Activated T-cell treated with anti-CD3 and anti-CD28 coated beads for 1 hour (primary cell): ENCODE results near the gene PTGR1.

Experiments used
- DNase-seq: peaks from one replicate; pipeline ENCODE4 v3.0.0-alpha.2; 2020; ENCODE audit warnings: low read depth

PTGR1 gene

GRCh38 chr9:111542497-111543254, 56.8 kb downstream of the PTGR1 start:
- no peak for DNase-seq

GRCh38 chr9:111533099-111533790, 66.2 kb downstream of the PTGR1 start:
- no peak for DNase-seq

- DNase-seq: no peak
These were observed 67.7 kb downstream of the PTGR1 start for GRCh38 chr9:111531716-111532115.

- no peak for DNase-seq
These were observed 69.7 kb downstream of the PTGR1 start for GRCh38 chr9:111529787-111530186.

GRCh38 chr9:111527347-111527746, 72.1 kb downstream of the PTGR1 start:
- DNase-seq: no peak

GRCh38 chr9:111525056-111525977, 74.1 kb downstream of the PTGR1 start, which contains the start of gene ZNF483:
Gene ZNF483 (plus strand): TSS chr9:111525179. CDS start chr9:111527396, 2,217 bp downstream.
- peak; percentile 61 for DNase-seq

- no peak for DNase-seq
These were observed 74.8 kb downstream of the PTGR1 start for GRCh38 chr9:111524731-111525055.

- no peak for DNase-seq
These were observed 83.4 kb downstream of the PTGR1 start for GRCh38 chr9:111516061-111516465.

DNA sequence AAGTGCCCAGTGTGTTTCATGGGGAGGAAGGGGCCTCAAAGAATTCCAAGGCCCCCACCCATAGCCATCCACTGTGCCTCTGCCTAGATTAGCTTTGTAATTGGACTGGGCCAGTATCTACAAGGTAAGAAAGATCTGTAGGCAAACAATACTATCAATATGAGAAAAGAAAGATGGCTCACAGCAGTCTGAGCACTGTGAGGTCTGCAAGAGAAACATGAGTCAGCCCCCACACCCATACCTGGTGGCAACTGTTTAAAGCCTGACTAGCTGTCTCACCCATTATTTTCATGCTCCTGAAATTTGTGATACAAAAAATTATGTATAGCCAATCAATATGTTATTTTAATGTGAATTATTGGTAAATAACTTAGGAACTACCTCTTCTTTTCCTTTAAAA, 84.5 kb downstream of the PTGR1 start:
- no peak for DNase-seq
